NCI-H524 treated with DMSO at 0.1 percent for 48 hours (cell line): Measurements from ENCODE around the gene NTRK2.

ENCODE experiments used
- DNase-seq: peaks from one replicate; lab custom pipeline; 2025; lab: John Stamatoyannopoulos, UW

NTRK2 gene

GRCh38 chr9:84975926-84976325 lies 306.4 kb downstream of the NTRK2 start:
- DNase-seq = no peak

GRCh38 chr9:84978661-84979060 lies 309.1 kb downstream of the NTRK2 start:
- no peak for DNase-seq

GRCh38 chr9:84983749-84984148 lies 314.2 kb downstream of the NTRK2 start:
- DNase-seq = no peak

- DNase-seq = no peak
Measured at GRCh38 chr9:84988621-84989020, 319.1 kb downstream of the NTRK2 start.

GRCh38 chr9:84990416-84990815 lies 320.9 kb downstream of the NTRK2 start:
- DNase-seq = no peak

GRCh38 chr9:84990850-84991513 lies 321.5 kb downstream of the NTRK2 start:
- no peak for DNase-seq

GRCh38 chr9:84991514-84991870 lies 322.0 kb downstream of the NTRK2 start:
- no peak for DNase-seq

- DNase-seq = no peak
Measured at GRCh38 chr9:84992381-84992780, 322.9 kb downstream of the NTRK2 start.

- no peak for DNase-seq
Measured at GRCh38 chr9:84993105-84993504, 323.6 kb downstream of the NTRK2 start.

- no peak for DNase-seq
Measured at GRCh38 chr9:84996029-84996428, 326.5 kb downstream of the NTRK2 start.

- no peak for DNase-seq
Measured at GRCh38 chr9:84996716-84997115, 327.2 kb downstream of the NTRK2 start.

- no peak for DNase-seq
Measured at GRCh38 chr9:84997472-84997871, 327.9 kb downstream of the NTRK2 start.

GRCh38 chr9:84998639-84999038 lies 329.1 kb downstream of the NTRK2 start:
- DNase-seq = no peak

GRCh38 chr9:84999788-85000187 lies 330.3 kb downstream of the NTRK2 start:
- no peak for DNase-seq

- no peak for DNase-seq
Measured at GRCh38 chr9:85001925-85002324, 332.4 kb downstream of the NTRK2 start.

- DNase-seq = no peak
Measured at GRCh38 chr9:85004818-85005413, 335.4 kb downstream of the NTRK2 start.

- no peak for DNase-seq
Measured at GRCh38 chr9:85007748-85008147, 338.2 kb downstream of the NTRK2 start.

- no peak for DNase-seq
Measured at GRCh38 chr9:85008215-85008614, 338.7 kb downstream of the NTRK2 start.

GRCh38 chr9:85009251-85009650 lies 339.7 kb downstream of the NTRK2 start:
- no peak for DNase-seq

- DNase-seq = no peak
Measured at GRCh38 chr9:85013703-85014102, 344.2 kb downstream of the NTRK2 start.

GRCh38 chr9:85014292-85014691 lies 344.8 kb downstream of the NTRK2 start:
- DNase-seq = no peak

GRCh38 chr9:85016384-85017006 lies 347.0 kb downstream of the NTRK2 start:
- DNase-seq = no peak

- no peak for DNase-seq
Measured at GRCh38 chr9:85020791-85021190, 351.3 kb downstream of the NTRK2 start.

GRCh38 chr9:85021686-85022085 lies 352.2 kb downstream of the NTRK2 start:
- DNase-seq = no peak
